ENCODE data around the gene HSCB. TPM values are rescaled to one million over a fixed set of nuclear protein-coding genes. Genes with fewer than 3 reads are reported as not detected.
"Not testable (repeated sequence)": the region's sequence is repeated elsewhere in the genome, so short reads cannot be mapped to it uniquely, and the experiment has no call there.

HSCB gene
- total RNA-seq, 1 donor from 2014 or later: 17.3 TPM

GRCh38 chr22:28791124-28791523 is 49.3 kb downstream of the HSCB start:
- DNase-seq (ENCODE audit: low spot score): no peak

GRCh38 chr22:28791841-28792490 is 50.1 kb downstream of the HSCB start:
- DNase-seq (ENCODE audit: low spot score): no peak

GRCh38 chr22:28792491-28793383 is 50.9 kb downstream of the HSCB start:
- DNase-seq (ENCODE audit: low spot score): no peak

- DNase-seq (ENCODE audit: low spot score): no peak
Observed at GRCh38 chr22:28793976-28794584, 52.2 kb downstream of the HSCB start.

- DNase-seq (ENCODE audit: low spot score): no peak
Observed at GRCh38 chr22:28795071-28795693, 53.3 kb downstream of the HSCB start.

- DNase-seq (ENCODE audit: low spot score): no peak
Observed at GRCh38 chr22:28795932-28796856, 54.4 kb downstream of the HSCB start.

GRCh38 chr22:28798810-28799605 is 57.2 kb downstream of the HSCB start:
- peak; percentile 71 for DNase-seq (ENCODE audit: low spot score)

GRCh38 chr22:28799606-28800307 is 57.9 kb downstream of the HSCB start:
- peak; percentile 68 for DNase-seq (ENCODE audit: low spot score)

GRCh38 chr22:28800308-28801041 is 58.6 kb downstream of the HSCB start, which contains the start of gene XBP1:
Gene XBP1, minus strand, starts transcription at chr22:28800569.
- peak; percentile 95 for DNase-seq (ENCODE audit: low spot score)

GRCh38 chr22:28801845-28802594 is 60.2 kb downstream of the HSCB start:
- DNase-seq (ENCODE audit: low spot score): no peak

GRCh38 chr22:28802595-28803123 is 60.8 kb downstream of the HSCB start:
- no peak for DNase-seq (ENCODE audit: low spot score)

GRCh38 chr22:28805426-28805825 is 63.6 kb downstream of the HSCB start:
- not testable (repeated sequence) for DNase-seq (ENCODE audit: low spot score)

Other genes starting within 250 kb of the HSCB start
- 56.8 TPM for gene TTC28, start 62.2 kb upstream of the HSCB start, total RNA-seq
- gene CHEK2, start 219 bp upstream of the HSCB start, total RNA-seq: 8.4 TPM
- gene CCDC117, start 30.7 kb downstream of the HSCB start, total RNA-seq: 12.2 TPM
- gene XBP1, start 58.5 kb downstream of the HSCB start, total RNA-seq: 262 TPM
- gene ZNRF3, start 141.5 kb downstream of the HSCB start, total RNA-seq: 9.6 TPM